WI38 (cell line): ENCODE results near the gene PTP4A2.
"Not testable (repeated sequence)": the region's sequence is repeated elsewhere in the genome, so short reads cannot be mapped to it uniquely, and the experiment has no call there.

Experiments used
- H3K4me3 ChIP-seq: 2 replicates; pipeline ENCODE4 v1.5.1; 2011; ENCODE audit warnings: low read depth, mild to moderate bottlenecking, control low read depth, low read length
- TF ChIP-seq, protein P1 (sequence below): IDR thresholded peaks from 2 replicates; pipeline ENCODE4 v1.5.1; 2012; ENCODE audit warnings: low read depth, mild to moderate bottlenecking, control low read depth, low read length

Gene PTP4A2

DNA sequence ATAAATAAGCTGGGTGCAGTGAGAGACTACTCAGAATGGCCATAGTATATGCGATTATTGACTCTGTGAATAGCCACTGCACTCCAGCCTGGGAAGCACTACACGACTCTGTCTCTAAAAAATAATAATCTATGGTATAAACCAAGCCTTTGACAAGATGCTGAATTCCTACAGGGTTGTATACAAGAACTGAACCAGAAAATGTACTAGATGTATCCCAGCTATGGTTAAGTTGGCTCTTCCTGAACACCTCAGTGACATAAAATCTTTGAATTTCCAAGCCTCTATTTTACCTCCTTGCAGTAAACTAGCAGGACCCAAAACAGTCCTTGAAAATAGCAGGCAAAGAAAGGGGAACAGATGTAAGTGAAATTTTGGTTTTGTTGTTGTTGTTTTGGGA lies 32.5 kb downstream of the PTP4A2 start:
- TF ChIP-seq, protein P1, sequence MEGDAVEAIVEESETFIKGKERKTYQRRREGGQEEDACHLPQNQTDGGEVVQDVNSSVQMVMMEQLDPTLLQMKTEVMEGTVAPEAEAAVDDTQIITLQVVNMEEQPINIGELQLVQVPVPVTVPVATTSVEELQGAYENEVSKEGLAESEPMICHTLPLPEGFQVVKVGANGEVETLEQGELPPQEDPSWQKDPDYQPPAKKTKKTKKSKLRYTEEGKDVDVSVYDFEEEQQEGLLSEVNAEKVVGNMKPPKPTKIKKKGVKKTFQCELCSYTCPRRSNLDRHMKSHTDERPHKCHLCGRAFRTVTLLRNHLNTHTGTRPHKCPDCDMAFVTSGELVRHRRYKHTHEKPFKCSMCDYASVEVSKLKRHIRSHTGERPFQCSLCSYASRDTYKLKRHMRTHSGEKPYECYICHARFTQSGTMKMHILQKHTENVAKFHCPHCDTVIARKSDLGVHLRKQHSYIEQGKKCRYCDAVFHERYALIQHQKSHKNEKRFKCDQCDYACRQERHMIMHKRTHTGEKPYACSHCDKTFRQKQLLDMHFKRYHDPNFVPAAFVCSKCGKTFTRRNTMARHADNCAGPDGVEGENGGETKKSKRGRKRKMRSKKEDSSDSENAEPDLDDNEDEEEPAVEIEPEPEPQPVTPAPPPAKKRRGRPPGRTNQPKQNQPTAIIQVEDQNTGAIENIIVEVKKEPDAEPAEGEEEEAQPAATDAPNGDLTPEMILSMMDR: no peak
- H3K4me3 ChIP-seq: no peak overlapping the region

DNA sequence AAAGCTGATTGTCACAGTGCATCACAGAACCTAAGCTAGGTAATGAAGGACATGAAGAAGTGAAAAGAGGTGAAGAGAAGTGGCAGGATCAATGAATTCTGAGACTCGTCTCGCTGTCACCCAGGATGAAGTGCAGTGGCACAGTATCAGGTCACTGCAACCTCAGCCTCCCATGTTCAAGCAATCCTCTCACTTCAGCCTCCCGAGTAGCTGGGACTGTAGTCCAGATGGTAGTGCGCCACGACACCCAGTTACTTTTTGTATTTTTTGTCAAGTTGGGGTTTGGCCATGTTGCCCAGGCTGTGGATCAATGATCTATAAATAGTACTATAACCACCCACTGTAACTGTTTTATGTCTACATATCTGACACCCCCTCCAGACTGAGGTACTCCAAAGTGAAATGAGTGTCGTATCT lies 33.1 kb downstream of the PTP4A2 start:
- no peak overlapping the region for H3K4me3 ChIP-seq
- TF ChIP-seq, protein P1: no peak

DNA sequence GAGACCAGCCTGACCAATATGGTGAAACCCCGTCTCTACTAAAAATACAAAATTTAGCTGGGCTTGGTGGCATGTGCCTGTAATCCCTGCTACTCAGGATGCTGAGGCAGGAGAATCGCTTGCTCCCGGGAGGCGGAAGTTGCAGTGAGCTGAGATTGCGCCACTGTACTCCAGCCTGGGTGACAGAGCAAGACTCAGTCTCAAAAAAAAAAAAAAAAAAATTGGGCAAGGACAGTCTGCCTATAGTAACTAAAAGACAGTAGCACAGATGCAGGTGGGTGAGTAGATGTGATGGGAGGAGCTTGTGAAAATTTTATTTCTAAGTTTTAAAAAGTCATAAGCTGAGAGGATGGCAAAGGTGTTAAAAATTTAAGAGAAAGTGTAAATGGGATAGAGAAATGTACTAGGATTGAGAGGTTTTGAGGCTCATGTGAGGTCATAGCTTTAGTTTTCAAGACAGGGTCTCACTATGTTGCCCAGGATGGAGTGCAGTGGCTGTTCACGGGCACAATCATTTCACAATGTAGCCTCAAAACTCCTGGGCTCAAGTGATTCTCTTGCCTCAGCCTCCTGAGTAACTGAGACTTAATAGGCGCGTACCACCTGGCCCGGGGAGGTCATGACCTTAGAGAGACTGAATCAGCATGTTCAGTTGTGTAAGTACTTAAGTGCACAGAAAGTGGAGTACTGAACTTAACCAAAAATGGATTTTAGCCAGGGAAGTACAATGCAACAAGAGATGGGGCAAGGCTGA lies 33.7 kb downstream of the PTP4A2 start:
- no peak overlapping the region for H3K4me3 ChIP-seq
- TF ChIP-seq, protein P1: no peak

DNA sequence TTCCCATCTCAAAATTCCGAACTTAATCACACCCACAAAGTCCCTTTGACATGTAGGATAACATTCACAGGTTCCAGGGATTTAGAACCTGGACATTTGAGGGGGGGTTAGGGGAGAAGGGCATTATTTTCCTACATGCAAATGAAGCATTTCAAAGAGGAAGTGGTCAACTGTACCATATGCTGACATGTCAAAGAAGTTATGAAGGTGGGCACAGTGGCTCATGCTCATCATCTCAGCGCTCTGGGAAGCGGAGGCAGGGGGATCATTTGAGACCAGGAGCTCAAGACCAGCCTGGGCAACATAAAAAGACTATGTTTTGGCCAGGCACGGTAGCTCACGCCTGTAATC lies 35.7 kb downstream of the PTP4A2 start:
- TF ChIP-seq, protein P1: no peak
- no peak overlapping the region for H3K4me3 ChIP-seq

DNA sequence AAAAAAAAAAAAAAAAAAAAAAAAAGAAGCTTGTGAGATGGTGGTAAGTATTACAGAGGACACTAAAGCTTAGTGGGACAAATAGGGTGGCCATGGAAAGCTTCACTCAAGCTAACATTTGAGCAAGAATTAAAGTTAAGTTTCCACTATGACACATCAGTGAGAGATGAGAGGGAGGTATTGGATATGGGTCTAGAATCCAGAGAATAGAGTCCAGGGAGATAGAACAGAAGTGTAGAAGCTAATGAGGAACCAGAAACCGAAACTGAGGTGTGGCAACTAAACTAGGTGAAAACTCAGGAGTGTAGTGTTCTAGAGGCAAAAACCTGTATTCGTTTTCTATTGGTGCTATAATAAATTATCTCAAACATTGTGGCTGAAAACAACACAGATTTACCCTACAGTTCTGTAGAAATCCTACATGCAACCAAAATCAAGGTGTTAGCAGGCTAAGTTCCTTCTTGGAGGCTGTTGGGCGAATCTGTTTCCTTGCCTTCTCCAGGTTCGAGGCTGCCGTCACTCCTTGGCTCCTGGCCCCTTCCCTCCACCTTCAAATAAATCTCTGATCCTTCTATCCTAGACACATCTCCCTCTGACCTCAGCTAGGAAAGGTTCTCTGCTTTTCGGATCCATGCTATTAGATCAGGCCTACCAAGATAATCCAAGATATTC lies 36.2 kb downstream of the PTP4A2 start:
- H3K4me3 ChIP-seq: no peak overlapping the region
- TF ChIP-seq, protein P1: no peak

DNA sequence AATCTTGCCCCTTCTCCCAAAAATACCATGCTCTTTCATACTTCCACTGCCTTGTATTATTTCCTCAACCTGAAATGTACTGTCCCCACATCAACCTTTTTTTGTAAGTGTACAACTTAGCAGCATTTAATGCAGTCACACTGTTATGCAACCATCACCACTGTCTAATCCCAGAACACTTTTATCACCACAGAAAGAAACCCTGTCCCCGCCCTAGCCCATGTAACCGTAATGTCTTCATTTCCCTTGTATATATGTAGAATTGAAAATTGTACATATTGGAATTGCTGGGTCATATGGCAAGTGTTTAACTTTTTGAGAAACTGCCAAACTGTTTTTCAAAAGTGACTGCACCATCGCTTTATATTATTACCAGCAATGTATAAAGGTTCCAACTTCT lies 37.4 kb downstream of the PTP4A2 start:
- no peak overlapping the region for H3K4me3 ChIP-seq
- TF ChIP-seq, protein P1: no peak

DNA sequence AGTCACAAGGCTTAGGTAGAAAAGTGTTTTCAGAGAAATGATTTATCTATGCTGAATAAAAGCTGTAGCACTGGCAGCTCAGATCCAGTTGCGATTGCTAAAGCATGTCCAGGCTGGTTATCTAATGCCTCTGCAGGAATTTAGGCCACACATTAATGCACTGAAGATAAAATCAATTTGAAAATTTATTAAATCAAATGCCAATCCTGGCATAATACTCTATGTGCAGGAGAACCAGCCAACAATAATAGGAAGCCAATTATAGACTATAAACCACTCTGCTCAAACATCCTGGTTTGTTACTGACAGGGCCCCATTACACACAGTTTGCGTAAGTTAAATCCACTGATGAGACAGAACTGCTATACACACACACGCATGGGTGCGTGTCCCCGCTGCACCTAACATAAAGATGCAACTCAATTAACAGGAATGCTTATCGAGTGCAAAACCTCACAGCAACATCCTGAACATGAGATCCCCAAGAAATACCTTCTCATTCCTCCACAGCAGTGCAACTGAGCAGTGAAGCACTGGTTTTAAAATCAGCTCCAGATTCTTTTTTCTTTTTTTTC lies 40.6 kb downstream of the PTP4A2 start:
- TF ChIP-seq, protein P1: no peak
- no peak overlapping the region for H3K4me3 ChIP-seq

DNA sequence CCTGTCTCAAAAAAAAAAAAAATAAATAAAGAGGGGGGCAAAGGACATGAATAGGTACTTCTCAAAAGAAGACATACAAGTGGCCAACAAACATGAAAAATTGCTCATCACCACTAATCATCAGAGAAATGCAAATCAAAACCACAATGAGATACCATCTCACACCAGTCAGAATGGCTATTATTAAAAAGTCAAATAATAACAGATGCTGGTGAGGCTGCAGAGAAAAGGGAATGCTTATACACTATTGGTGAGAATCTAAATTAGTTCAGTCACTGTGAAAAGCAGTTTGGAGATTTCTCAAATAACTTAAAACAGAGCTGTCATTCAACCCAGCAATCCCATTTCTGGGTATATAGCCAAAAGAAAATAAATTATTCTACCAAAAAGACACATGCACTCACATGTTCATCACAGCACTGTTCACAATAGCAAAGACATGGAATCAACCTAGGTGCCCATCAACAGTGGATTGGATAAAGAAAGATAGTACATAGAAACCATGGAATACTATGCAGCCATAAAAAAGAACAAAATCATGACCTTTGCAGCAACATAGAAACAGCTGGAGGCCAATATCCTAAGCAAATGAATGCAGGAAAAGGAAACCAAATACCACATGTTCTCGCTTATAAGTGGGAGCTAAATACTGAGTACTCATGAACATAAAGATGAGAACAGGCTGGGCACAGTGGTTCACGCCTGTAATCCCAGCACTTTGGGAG lies 42.5 kb downstream of the PTP4A2 start:
- H3K4me3 ChIP-seq: not testable (repeated sequence)
